IMR-90 (cell line): ENCODE data around the gene PLA2G2E. TPM values are rescaled to one million over a fixed set of nuclear protein-coding genes. Genes with fewer than 3 reads are reported as not detected.

Experiments
- ATAC-seq: fragments of 200-7000 bp; cut with Tn5 transposase; 2 replicates; pipeline ENCODE4 v1.9.1; 2020; ENCODE audit warnings: low read depth, mild to moderate bottlenecking, moderate library complexity
- BruUV-seq: library from RNA; stranded (reverse); fragments of 400-500 nt; replicated peaks from 2 replicates; lab custom pipeline; 2021; lab: Mats Ljungman, UMichigan
- CTCF ChIA-PET: fragments of 300-600 bp; formaldehyde crosslinking; extraction: SDS; loops from one replicate; lab custom pipeline; 2021; ENCODE audit warnings: antibody characterized with exemption; lab: Yijun Ruan, JAX
- POLR2A ChIA-PET: fragments of 300-600 bp; sonication (Branson Sonifier 250); formaldehyde crosslinking; loops from one replicate; lab custom pipeline; 2022; ENCODE audit warnings: antibody characterized with exemption; ENCODE audit not compliant: unreplicated experiment; lab: Charles Lee
- DNase-seq: peaks from one replicate; pipeline ENCODE4 v3.0.0; 2013
- H2AFZ ChIP-seq: replicated peaks from 2 replicates; pipeline ENCODE3; 2013; ENCODE audit warnings: low read length, mild to moderate bottlenecking; ENCODE audit not compliant: poor library complexity
- H2AK5ac ChIP-seq: 2 replicates; pipeline ENCODE4 v1.6.1; 2013; ENCODE audit warnings: low read depth, low read length, inconsistent platforms
- H2AK9ac ChIP-seq: replicated peaks from 2 replicates; pipeline ENCODE3; 2013; ENCODE audit warnings: mild to moderate bottlenecking, low read depth, low read length, moderate library complexity; ENCODE audit not compliant: poor library complexity
- H2BK120ac ChIP-seq: 2 replicates; pipeline ENCODE4 v1.6.1; 2013; ENCODE audit warnings: low read depth, low read length, inconsistent platforms
- H2BK15ac ChIP-seq: 3 replicates; pipeline ENCODE4 v1.6.1; 2013; ENCODE audit warnings: low read depth, low read length, inconsistent platforms
- H2BK20ac ChIP-seq: 2 replicates; pipeline ENCODE4 v1.6.1; 2013; ENCODE audit warnings: low read depth, mild to moderate bottlenecking, inconsistent platforms, low read length, moderate library complexity
- H2BK5ac ChIP-seq: 2 replicates; pipeline ENCODE4 v1.6.1; 2013; ENCODE audit warnings: mild to moderate bottlenecking, low read depth, low read length, inconsistent platforms; ENCODE audit not compliant: poor library complexity, severe bottlenecking
- H3K14ac ChIP-seq: replicated peaks from 2 replicates; pipeline ENCODE4 v1.6.1; 2013; ENCODE audit warnings: low read depth, low read length, inconsistent platforms
- H3K18ac ChIP-seq: 2 replicates; pipeline ENCODE4 v1.6.1; 2013; ENCODE audit warnings: low read depth, low read length, control low read depth
- H3K23ac ChIP-seq: 2 replicates; pipeline ENCODE4 v1.6.1; 2013; ENCODE audit warnings: low read depth, low read length, inconsistent platforms
- H3K27ac ChIP-seq: 2 replicates; pipeline ENCODE4 v1.5.1; 2013; ENCODE audit warnings: mild to moderate bottlenecking, control low read depth, low read length; ENCODE audit not compliant: insufficient read depth
- H3K27me3 ChIP-seq: 2 replicates; pipeline ENCODE4 v1.6.1; 2013; ENCODE audit warnings: low read length; ENCODE audit not compliant: control insufficient read depth, insufficient read depth
- H3K36me3 ChIP-seq: 2 replicates; pipeline ENCODE4 v1.6.1; 2013; ENCODE audit warnings: low read length, mixed read lengths; ENCODE audit not compliant: control insufficient read depth, insufficient read depth
- H3K4ac ChIP-seq: 2 replicates; pipeline ENCODE4 v1.6.1; 2013; ENCODE audit warnings: low read depth, low read length, inconsistent platforms
- H3K4me1 ChIP-seq: 2 replicates; pipeline ENCODE4 v1.6.1; 2013; ENCODE audit warnings: low read length, mixed read lengths; ENCODE audit not compliant: control insufficient read depth, insufficient read depth
- H3K4me2 ChIP-seq: 2 replicates; pipeline ENCODE4 v1.6.1; 2013; ENCODE audit warnings: low read depth, mild to moderate bottlenecking, control low read depth, low read length, moderate library complexity
- H3K4me3 ChIP-seq: 2 replicates; pipeline ENCODE4 v1.5.1; 2013; ENCODE audit warnings: low read depth, mild to moderate bottlenecking, control low read depth, low read length, moderate library complexity; ENCODE audit not compliant: insufficient read depth
- H3K56ac ChIP-seq: 2 replicates; pipeline ENCODE4 v1.6.1; 2013; ENCODE audit warnings: low read length, inconsistent platforms; ENCODE audit not compliant: insufficient read depth; ENCODE audit errors: extremely low read depth
- H3K79me1 ChIP-seq, 2 experiments: 2 replicates each; pipeline ENCODE4 v1.6.1; 2013; ENCODE audit warnings: low read length in 2 of 2, inconsistent platforms in 1 of 2, low read depth in 1 of 2
- H3K9ac ChIP-seq: 2 replicates; pipeline ENCODE4 v1.6.1; 2013; ENCODE audit warnings: low read depth, low read length, control low read depth
- H3K9me1 ChIP-seq: 2 replicates; pipeline ENCODE4 v1.6.1; 2013; ENCODE audit warnings: low read length, inconsistent platforms; ENCODE audit not compliant: insufficient read depth
- H3K9me3 ChIP-seq: 2 replicates; pipeline ENCODE4 v1.6.1; 2013; ENCODE audit warnings: low read length; ENCODE audit not compliant: control insufficient read depth, insufficient read depth
- H4K20me1 ChIP-seq: 2 replicates; pipeline ENCODE4 v1.6.1; 2013; ENCODE audit warnings: low read length, inconsistent platforms; ENCODE audit not compliant: insufficient read depth
- H4K5ac ChIP-seq: 2 replicates; pipeline ENCODE4 v1.6.1; 2013; ENCODE audit warnings: mild to moderate bottlenecking, low read depth, low read length, control low read depth
- H4K8ac ChIP-seq, 2 experiments: 2 replicates each; pipeline ENCODE4 v1.6.1; 2013; ENCODE audit warnings: low read depth in 2 of 2, low read length in 2 of 2, control low read depth in 1 of 2, inconsistent platforms in 1 of 2
- H4K91ac ChIP-seq: 2 replicates; pipeline ENCODE4 v1.6.1; 2013; ENCODE audit warnings: low read depth, low read length, inconsistent platforms; ENCODE audit not compliant: insufficient read depth
- RCOR1 ChIP-seq: IDR thresholded peaks from 2 replicates; pipeline ENCODE4 v1.6.1; 2012; ENCODE audit warnings: mild to moderate bottlenecking, low read length, improper control_type of control experiment; ENCODE audit not compliant: insufficient replicate concordance
- SMC3 ChIP-seq: fragments of 150-350 bp; IDR thresholded peaks from 2 replicates; pipeline ENCODE4 v1.6.1; 2016; ENCODE audit warnings: low read depth, mild to moderate bottlenecking, antibody characterized with exemption, low read length, moderate library complexity
- WGBS, 2 experiments: methylation state at CpG; one replicate each; pipeline versions ENCODE4 v1.1.5 to v1.1.7; 2013; ENCODE audit warnings: missing lambda C conversion rate in 2 of 2; ENCODE audit not compliant: insufficient read length in 1 of 2; ENCODE audit errors: extremely low coverage in 2 of 2; 5-methylcytosine and 5-hydroxymethylcytosine counted together
- dilution Hi-C: fragments of 300-500 bp; cut with HindIII; formaldehyde crosslinking; loops from one replicate; pipeline ENCODE4 v1.14.3; 2018; ENCODE audit warnings: low sequenced_read_pairs; ENCODE audit not compliant: unreplicated experiment
- in situ Hi-C: fragments of 300-500 bp; cut with MboI; formaldehyde crosslinking; loops from 3 replicates; pipeline ENCODE4 v1.14.3; 2019; ENCODE audit warnings: low sequenced_read_pairs, inconsistent platforms, mixed read lengths
- intact Hi-C: fragments of 100-400 bp; cut with micrococcal nuclease; formaldehyde crosslinking; loops from 2 replicates; pipeline ENCODE4 v1.10.0; 2022
- polyA plus RNA-seq, 3 experiments: library from polyadenylated mRNA; depleted of rRNA; stranded (reverse); fragments of >200 nt; gene quantifications; 2 replicates each; pipeline ENCODE4 v1.2.3, GENCODE V29; 2012; ENCODE audit warnings: low replicate concordance in 1 of 3
- total RNA-seq: library from RNA; depleted of rRNA; stranded (reverse); fragments of >200 nt; gene quantifications from 2 replicates; pipeline ENCODE4 v1.2.3, GENCODE V29; 2012
- TF ChIP-seq, protein P1 (sequence below): fragments of 150-350 bp; IDR thresholded peaks from 2 replicates; pipeline ENCODE4 v1.6.1; 2017; ENCODE audit warnings: mild to moderate bottlenecking, antibody characterized with exemption, low read length, low read depth

Gene PLA2G2E
- total and polyA plus RNA-seq, 2 of the 4 experiments (the other 2 are of a cell fraction) = not detected

DNA sequence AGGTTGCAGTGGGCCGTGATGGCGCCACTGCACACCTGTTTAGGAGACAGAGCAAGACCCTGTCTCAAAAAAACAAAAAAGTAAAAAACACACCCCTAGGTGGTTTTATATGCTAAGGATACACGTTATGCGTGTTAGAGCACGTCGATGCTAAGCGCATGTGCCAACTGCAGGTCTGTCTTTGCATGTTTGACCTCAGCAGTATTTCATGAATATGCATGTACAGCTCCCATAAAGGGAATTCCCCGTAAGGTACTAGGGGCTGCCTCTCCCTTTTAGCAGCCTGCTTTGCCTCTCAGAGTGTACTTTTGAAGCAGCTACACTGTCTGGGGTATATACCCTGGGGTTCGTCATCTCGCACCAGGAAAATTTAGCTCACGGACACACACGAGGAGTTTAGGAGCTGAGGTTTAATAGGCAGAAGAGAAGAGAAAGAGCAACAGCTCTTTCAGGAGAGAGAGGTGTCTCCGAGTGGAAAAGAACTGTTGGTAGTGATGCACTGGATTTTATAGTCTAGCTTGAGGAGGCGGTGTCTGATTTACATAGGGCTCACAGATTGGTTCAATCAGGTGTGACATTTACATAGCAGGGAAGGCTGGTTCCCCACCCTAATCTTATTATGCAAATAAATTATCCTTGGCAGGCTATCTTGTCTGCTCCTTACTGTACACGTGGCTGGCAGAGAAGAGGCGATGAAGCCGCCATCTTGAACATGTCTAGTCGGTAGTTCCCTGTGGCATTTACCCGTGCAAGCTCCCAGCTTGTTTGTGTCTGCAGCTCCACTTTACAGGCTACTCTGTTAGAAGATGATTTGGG lies 45.4 kb downstream of the PLA2G2E start:
- Histone ChIP-seq H3K4me2 (no peak overlapping the region), H3K23ac (no peak overlapping the region), H2BK5ac (no peak overlapping the region), H3K9me3 (no peaks in the 10 kb centered on the region), H3K9me1 (0 out of 2 replicates have a peak, but pooled peaks cover 2% of the 10 kb centered on the region), H3K4me1 (no peaks in the 10 kb centered on the region; the same call in 1 of the 2 replicates), H3K36me3 (no peaks in the 10 kb centered on the region), H3K4me3 (no peak overlapping the region), H3K14ac (no peak overlapping the region), H2AK9ac (no peak overlapping the region), H4K20me1 (peaks cover 3% of the 10 kb centered on the region; the same call in 1 of the 2 replicates), H3K27ac (no peak overlapping the region), H2AFZ (no peak overlapping the region), H2BK120ac (no peak overlapping the region), H3K56ac (no peak overlapping the region), H2BK15ac (no peak overlapping the region), H3K18ac (no peak overlapping the region), H4K91ac (no peak overlapping the region), H3K4ac (no peak overlapping the region), H4K8ac (no peak overlapping the region), H2BK20ac (no peak overlapping the region), H3K79me1 (peaks cover 3% of the 10 kb centered on the region in 2 experiments), H4K5ac (no peak overlapping the region), H2AK5ac (no peak overlapping the region), H3K27me3 (peaks cover 2% of the 10 kb centered on the region; the same call in 1 of the 2 replicates), H3K9ac (no peak overlapping the region)
- DNase-seq (no peak), ATAC-seq (no peak)
- ChIA-PET CTCF (interaction anchor here (0.7 kb wide), 1 partner anchor 61 kb away, joined by 4 read pairs; no protein-coding TSS in a partner anchor), POLR2A (no interaction called here)
- WGBS, 2 experiments = 96% methylated on average over 4 of the region's 19 CpGs; no CpG with 5 or more reads in 1 of the 2 experiments
- TF ChIP-seq SMC3 (no peak), RCOR1 (no peak)
- TF ChIP-seq, protein P1, sequence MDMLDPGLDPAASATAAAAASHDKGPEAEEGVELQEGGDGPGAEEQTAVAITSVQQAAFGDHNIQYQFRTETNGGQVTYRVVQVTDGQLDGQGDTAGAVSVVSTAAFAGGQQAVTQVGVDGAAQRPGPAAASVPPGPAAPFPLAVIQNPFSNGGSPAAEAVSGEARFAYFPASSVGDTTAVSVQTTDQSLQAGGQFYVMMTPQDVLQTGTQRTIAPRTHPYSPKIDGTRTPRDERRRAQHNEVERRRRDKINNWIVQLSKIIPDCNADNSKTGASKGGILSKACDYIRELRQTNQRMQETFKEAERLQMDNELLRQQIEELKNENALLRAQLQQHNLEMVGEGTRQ = no peak
- intact Hi-C loops = no loop called here
- in situ Hi-C loops = no loop called here
- dilution Hi-C loops = no loop called here
- BruUV-seq = no TSS peak
